Hematopoietic multipotent progenitor cell treated with erythropoietin and hydrocortisone succinate and interleukin-3 and kit ligand, for 4 days (in vitro differentiated cells): Measurements from ENCODE around the gene SHANK3.

Experiments used
- DNase-seq: peaks from one replicate; pipeline ENCODE4 v3.0.0-alpha.2; 2015

The SHANK3 gene

GRCh38 chr22:50700387-50701075, 27.9 kb downstream of the SHANK3 start:
- DNase-seq = no peak

GRCh38 chr22:50701076-50701419, 28.4 kb downstream of the SHANK3 start:
- no peak for DNase-seq

GRCh38 chr22:50701428-50702154, 29.0 kb downstream of the SHANK3 start:
- DNase-seq = no peak

- DNase-seq = no peak
These were observed 29.6 kb downstream of the SHANK3 start for GRCh38 chr22:50702261-50702671.

GRCh38 chr22:50702821-50703725, 30.4 kb downstream of the SHANK3 start:
- no peak for DNase-seq

- DNase-seq = no peak
These were observed 31.3 kb downstream of the SHANK3 start for GRCh38 chr22:50703726-50704509.

- no peak for DNase-seq
These were observed 32.0 kb downstream of the SHANK3 start for GRCh38 chr22:50704510-50705218.

GRCh38 chr22:50705219-50705691, 32.6 kb downstream of the SHANK3 start:
- peak; percentile 20 for DNase-seq

- DNase-seq = no peak
These were observed 33.3 kb downstream of the SHANK3 start for GRCh38 chr22:50705851-50706351.

- DNase-seq = no peak
These were observed 34.0 kb downstream of the SHANK3 start for GRCh38 chr22:50706481-50707125.

- DNase-seq = no peak
These were observed 35.9 kb downstream of the SHANK3 start for GRCh38 chr22:50708474-50708873.

GRCh38 chr22:50708996-50709395, 36.4 kb downstream of the SHANK3 start:
- DNase-seq = no peak

GRCh38 chr22:50710221-50710620, 37.6 kb downstream of the SHANK3 start:
- no peak for DNase-seq

GRCh38 chr22:50710886-50711285, 38.3 kb downstream of the SHANK3 start:
- DNase-seq = no peak

GRCh38 chr22:50711446-50712340, 39.1 kb downstream of the SHANK3 start:
- DNase-seq = no peak

GRCh38 chr22:50712341-50713007, 39.9 kb downstream of the SHANK3 start:
- DNase-seq = no peak

GRCh38 chr22:50713008-50713385, 40.4 kb downstream of the SHANK3 start:
- DNase-seq = no peak

- DNase-seq = no peak
These were observed 41.0 kb downstream of the SHANK3 start for GRCh38 chr22:50713571-50714056.

GRCh38 chr22:50714150-50714549, 41.5 kb downstream of the SHANK3 start:
- no peak for DNase-seq
